ENCODE results near the gene NCAPD2.
"Not testable (repeated sequence)": the region's sequence is repeated elsewhere in the genome, so short reads cannot be mapped to it uniquely, and the experiment has no call there.

GRCh38 chr12:6537580-6538419 lies 43.9 kb downstream of the NCAPD2 start:
- peak; percentile 99 for TF ChIP-seq CTCF (IDR thresholded peaks at IDR 0.05)
- TF ChIP-seq ZFX (IDR thresholded peaks at IDR 0.05; ENCODE audit: borderline replicate concordance) = not testable (repeated sequence)
